KG1 (cell line): ENCODE measurements around the gene MTG2.

Experiments used
- DNase-seq: peaks from one replicate; lab custom pipeline; 2025; lab: John Stamatoyannopoulos, UW

MTG2 gene

GRCh38 chr20:62203378-62204030 is 20.7 kb downstream of the MTG2 start:
- DNase-seq = no peak

GRCh38 chr20:62205618-62206387 is 23.0 kb downstream of the MTG2 start:
- DNase-seq = no peak

- no peak for DNase-seq
Measured at GRCh38 chr20:62206388-62206775, 23.6 kb downstream of the MTG2 start.

- DNase-seq = no peak
Measured at GRCh38 chr20:62208061-62208794, 25.4 kb downstream of the MTG2 start.

GRCh38 chr20:62208795-62209755 is 26.2 kb downstream of the MTG2 start:
- DNase-seq = no peak

- DNase-seq = no peak
Measured at GRCh38 chr20:62209850-62210495, 27.1 kb downstream of the MTG2 start.

- no peak for DNase-seq
Measured at GRCh38 chr20:62210496-62210855, 27.6 kb downstream of the MTG2 start.

GRCh38 chr20:62211216-62211615 is 28.4 kb downstream of the MTG2 start:
- DNase-seq = no peak

GRCh38 chr20:62211769-62212288 is 29.0 kb downstream of the MTG2 start:
- no peak for DNase-seq

GRCh38 chr20:62212299-62212698 is 29.5 kb downstream of the MTG2 start:
- DNase-seq = no peak

GRCh38 chr20:62214067-62214466 is 31.2 kb downstream of the MTG2 start:
- DNase-seq = no peak

- DNase-seq = no peak
Measured at GRCh38 chr20:62215020-62215990, 32.5 kb downstream of the MTG2 start.

GRCh38 chr20:62215991-62216635 is 33.3 kb downstream of the MTG2 start:
- no peak for DNase-seq

GRCh38 chr20:62216636-62217566 is 34.1 kb downstream of the MTG2 start:
- DNase-seq = no peak

GRCh38 chr20:62217913-62218773 is 35.3 kb downstream of the MTG2 start:
- no peak for DNase-seq

GRCh38 chr20:62219101-62219991 is 36.5 kb downstream of the MTG2 start:
- no peak for DNase-seq
